ES-I3 (cell line): ENCODE measurements around the gene RAB14.

Experiments
- H3K36me3 ChIP-seq: 2 replicates; pipeline ENCODE4 v1.6.1; 2013; ENCODE audit warnings: mild to moderate bottlenecking, low read length, control low read depth, moderate library complexity; ENCODE audit not compliant: insufficient read depth
- H3K4me1 ChIP-seq: 2 replicates; pipeline ENCODE4 v1.6.1; 2013; ENCODE audit warnings: mild to moderate bottlenecking, control low read depth, low read length; ENCODE audit not compliant: insufficient read depth
- H3K9ac ChIP-seq: 2 replicates; pipeline ENCODE4 v1.6.1; 2013; ENCODE audit warnings: low read depth, mild to moderate bottlenecking, low read length, moderate library complexity
- H3K9me3 ChIP-seq: 2 replicates; pipeline ENCODE4 v1.6.1; 2013; ENCODE audit warnings: mild to moderate bottlenecking, low read length, moderate library complexity; ENCODE audit not compliant: control insufficient read depth, insufficient read depth

Gene RAB14

GRCh38 chr9:121207371-121207940 is 5.8 kb upstream of the RAB14 start:
- no peak overlapping the region for H3K9ac ChIP-seq
- H3K9me3 ChIP-seq, result no peaks in the 10 kb centered on the region
- peaks cover 10% of the 10 kb centered on the region for H3K4me1 ChIP-seq
- H3K36me3 ChIP-seq, result no peaks in the 10 kb centered on the region

GRCh38 chr9:121206516-121207370 is 5.1 kb upstream of the RAB14 start:
- Histone ChIP-seq H3K9me3 (no peaks in the 10 kb centered on the region), H3K36me3 (no peaks in the 10 kb centered on the region), H3K4me1 (peaks cover 10% of the 10 kb centered on the region), H3K9ac (no peak overlapping the region)

GRCh38 chr9:121204611-121205010 is 2.9 kb upstream of the RAB14 start:
- H3K9me3 ChIP-seq, result no peaks in the 10 kb centered on the region
- H3K36me3 ChIP-seq, result no peaks in the 10 kb centered on the region
- H3K9ac ChIP-seq, result no peak overlapping the region
- H3K4me1 ChIP-seq, result peaks cover 10% of the 10 kb centered on the region

GRCh38 chr9:121204121-121204520 is 2.5 kb upstream of the RAB14 start:
- H3K9ac ChIP-seq, result no peak overlapping the region
- peaks cover 10% of the 10 kb centered on the region for H3K4me1 ChIP-seq
- no peaks in the 10 kb centered on the region for H3K36me3 ChIP-seq

GRCh38 chr9:121201045-121201737 is 478 bp downstream of the RAB14 start:
- no peaks in the 10 kb centered on the region for H3K9me3 ChIP-seq
- H3K4me1 ChIP-seq, result no peaks in the 10 kb centered on the region
- peak overlapping the region; percentile 66 for H3K9ac ChIP-seq
- H3K36me3 ChIP-seq, result no peaks in the 10 kb centered on the region

More at GRCh38 chr9:121204121-121204520, 2.5 kb upstream of the RAB14 start:
- H3K9me3 ChIP-seq, result no peaks in the 10 kb centered on the region

- H3K4me1 ChIP-seq, result no peaks in the 10 kb centered on the region; the same call in 1 of the 2 replicates
Observed at GRCh38 chr9:121200356-121200755, 1.3 kb downstream of the RAB14 start.

GRCh38 chr9:121199921-121200320 is 1.7 kb downstream of the RAB14 start:
- Histone ChIP-seq H3K4me1 (no peaks in the 10 kb centered on the region; the same call in 1 of the 2 replicates), H3K9me3 (no peaks in the 10 kb centered on the region), H3K9ac (0 out of 2 replicates have a peak overlapping the region, but pooled peaks have one; percentile 66), H3K36me3 (no peaks in the 10 kb centered on the region)

More at GRCh38 chr9:121200356-121200755, 1.3 kb downstream of the RAB14 start:
- no peaks in the 10 kb centered on the region for H3K9me3 ChIP-seq
- H3K36me3 ChIP-seq, result no peaks in the 10 kb centered on the region
- H3K9ac ChIP-seq, result peak overlapping the region; percentile 66

GRCh38 chr9:121198512-121199042 is 3.1 kb downstream of the RAB14 start:
- Histone ChIP-seq H3K36me3 (no peaks in the 10 kb centered on the region), H3K9me3 (no peaks in the 10 kb centered on the region), H3K9ac (no peak overlapping the region), H3K4me1 (no peaks in the 10 kb centered on the region; the same call in 1 of the 2 replicates)

GRCh38 chr9:121197132-121197531 is 4.5 kb downstream of the RAB14 start:
- H3K36me3 ChIP-seq, result no peaks in the 10 kb centered on the region
- H3K9me3 ChIP-seq, result no peaks in the 10 kb centered on the region
- no peaks in the 10 kb centered on the region; the same call in 1 of the 2 replicates for H3K4me1 ChIP-seq
- H3K9ac ChIP-seq, result no peak overlapping the region

- Histone ChIP-seq H3K9ac (no peak overlapping the region), H3K4me1 (no peaks in the 10 kb centered on the region; the same call in 1 of the 2 replicates), H3K9me3 (no peaks in the 10 kb centered on the region), H3K36me3 (no peaks in the 10 kb centered on the region)
Observed at GRCh38 chr9:121196389-121196788, 5.3 kb downstream of the RAB14 start.

GRCh38 chr9:121194730-121195129 is 6.9 kb downstream of the RAB14 start:
- H3K9ac ChIP-seq, result no peak overlapping the region
- no peaks in the 10 kb centered on the region for H3K36me3 ChIP-seq
- no peaks in the 10 kb centered on the region; the same call in 1 of the 2 replicates for H3K4me1 ChIP-seq
- no peaks in the 10 kb centered on the region for H3K9me3 ChIP-seq

- no peak overlapping the region for H3K9ac ChIP-seq
- H3K36me3 ChIP-seq, result no peaks in the 10 kb centered on the region
Observed at GRCh38 chr9:121192959-121193640, 8.6 kb downstream of the RAB14 start.

GRCh38 chr9:121192518-121192917 is 9.2 kb downstream of the RAB14 start:
- H3K36me3 ChIP-seq, result no peaks in the 10 kb centered on the region
- H3K4me1 ChIP-seq, result no peaks in the 10 kb centered on the region; the same call in 1 of the 2 replicates
- H3K9me3 ChIP-seq, result no peaks in the 10 kb centered on the region
- H3K9ac ChIP-seq, result no peak overlapping the region

More at GRCh38 chr9:121192959-121193640, 8.6 kb downstream of the RAB14 start:
- no peaks in the 10 kb centered on the region; the same call in 1 of the 2 replicates for H3K4me1 ChIP-seq
- H3K9me3 ChIP-seq, result no peaks in the 10 kb centered on the region

GRCh38 chr9:121191235-121191634 is 10.4 kb downstream of the RAB14 start:
- Histone ChIP-seq H3K4me1 (no peaks in the 10 kb centered on the region; the same call in 1 of the 2 replicates), H3K9ac (no peak overlapping the region), H3K9me3 (no peaks in the 10 kb centered on the region), H3K36me3 (no peaks in the 10 kb centered on the region)
